Measurements from ENCODE around the gene ADCY2. TPM values are rescaled to one million over a fixed set of nuclear protein-coding genes. Genes with fewer than 3 reads are reported as not detected.

ADCY2 gene
- total RNA-seq, 1 experiment from 2014 or later = not detected

GRCh38 chr5:7825630-7826029 is 429.7 kb downstream of the ADCY2 start:
- H3K36me3 ChIP-seq (ENCODE audit: control insufficient read depth, insufficient read depth, low read length) = no peaks in the 10 kb centered on the region
- no peak overlapping the region for H3K4me3 ChIP-seq (ENCODE audit: low read depth, low read length)
- CTCF ChIA-PET = no interaction called here
- H3K27me3 ChIP-seq (replicated peaks; ENCODE audit: control insufficient read depth, insufficient read depth, low read length) = no peaks in the 10 kb centered on the region; the same call in 1 of the 2 replicates
- H3K36me3 Mint-ChIP-seq (ENCODE audit: insufficient read depth, unreplicated experiment) = no peaks in the 10 kb centered on the region
- H3K9me3 ChIP-seq = no peaks in the 10 kb centered on the region
- DNase-seq = no peak
- no peaks in the 10 kb centered on the region for H3K4me1 ChIP-seq
- peaks cover 30% of the 10 kb centered on the region for H3K27me3 Mint-ChIP-seq (ENCODE audit: insufficient read depth, unreplicated experiment)
- POLR2A ChIA-PET = no interaction called here
- H3K9me3 Mint-ChIP-seq (ENCODE audit: unreplicated experiment) = no peaks in the 10 kb centered on the region
- TF ChIP-seq CTCF (IDR thresholded peaks at IDR 0.05; ENCODE audit: insufficient read depth in 1 of 2, low read depth in 1 of 2, low read length in 1 of 2, severe bottlenecking in 1 of 2, unreplicated experiment in 1 of 2) = no peak
- H3K27ac Mint-ChIP-seq (ENCODE audit: unreplicated experiment) = no peak overlapping the region
- intact Hi-C loops (cut with micrococcal nuclease; ENCODE audit: unreplicated experiment) = no loop called here
- no TSS peak for BruUV-seq (replicated peaks)
- H3K4me1 Mint-ChIP-seq (ENCODE audit: low read depth, unreplicated experiment) = no peaks in the 10 kb centered on the region
- no peak overlapping the region for H3K4me3 Mint-ChIP-seq (ENCODE audit: unreplicated experiment)

DNA sequence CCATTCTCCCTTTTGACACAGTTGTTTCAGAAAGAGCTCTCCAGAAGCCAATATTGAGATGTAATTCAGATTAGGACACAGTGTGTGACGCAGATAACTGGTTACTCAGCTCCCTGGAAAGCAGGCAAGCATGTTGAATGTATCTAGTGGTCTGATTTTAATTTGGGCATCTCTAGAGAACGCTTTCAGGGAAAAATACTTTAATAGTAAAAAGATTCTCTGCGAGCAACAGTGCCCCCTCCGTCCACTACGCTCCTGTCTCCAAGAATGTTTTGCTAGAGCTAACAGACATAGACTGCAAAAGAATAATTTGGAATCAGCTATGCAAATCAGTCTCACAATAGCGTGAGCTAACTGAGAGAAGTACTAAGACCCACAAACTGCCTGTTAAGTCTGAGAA is 431.7 kb downstream of the ADCY2 start:
- Histone ChIP-seq H3K9me3 (no peaks in the 10 kb centered on the region), H3K4me1 (no peaks in the 10 kb centered on the region), H3K36me3 (ENCODE audit: control insufficient read depth, insufficient read depth, low read length) (no peaks in the 10 kb centered on the region), H3K27me3 (replicated peaks; ENCODE audit: control insufficient read depth, insufficient read depth, low read length) (no peaks in the 10 kb centered on the region; the same call in 1 of the 2 replicates), H3K4me3 (ENCODE audit: low read depth, low read length) (no peak overlapping the region)
- peak in 1 of 2 experiments; percentile 1 for TF ChIP-seq CTCF (IDR thresholded peaks at IDR 0.05; ENCODE audit: insufficient read depth in 1 of 2, low read depth in 1 of 2, low read length in 1 of 2, severe bottlenecking in 1 of 2, unreplicated experiment in 1 of 2)
- DNase-seq = no peak
- Mint-ChIP-seq H3K27ac (ENCODE audit: unreplicated experiment) (no peak overlapping the region), H3K4me3 (ENCODE audit: unreplicated experiment) (no peak overlapping the region), H3K4me1 (ENCODE audit: low read depth, unreplicated experiment) (no peaks in the 10 kb centered on the region), H3K36me3 (ENCODE audit: insufficient read depth, unreplicated experiment) (no peaks in the 10 kb centered on the region), H3K9me3 (ENCODE audit: unreplicated experiment) (no peaks in the 10 kb centered on the region), H3K27me3 (ENCODE audit: insufficient read depth, unreplicated experiment) (peaks cover 27% of the 10 kb centered on the region)
- no TSS peak for BruUV-seq (replicated peaks)
- intact Hi-C loops (cut with micrococcal nuclease; ENCODE audit: unreplicated experiment) = no loop called here
- POLR2A ChIA-PET = no interaction called here
- CTCF ChIA-PET = no interaction called here

- ChIA-PET CTCF (no interaction called here), POLR2A (no interaction called here)
- H3K4me1 ChIP-seq = no peaks in the 10 kb centered on the region
- BruUV-seq (replicated peaks) = no TSS peak
- intact Hi-C loops (cut with micrococcal nuclease; ENCODE audit: unreplicated experiment) = no loop called here
- no peaks in the 10 kb centered on the region; the same call in 1 of the 2 replicates for H3K27me3 ChIP-seq (replicated peaks; ENCODE audit: control insufficient read depth, insufficient read depth, low read length)
- Mint-ChIP-seq H3K27ac (ENCODE audit: unreplicated experiment) (no peak overlapping the region), H3K4me3 (ENCODE audit: unreplicated experiment) (no peak overlapping the region), H3K27me3 (ENCODE audit: insufficient read depth, unreplicated experiment) (peaks cover 21% of the 10 kb centered on the region), H3K4me1 (ENCODE audit: low read depth, unreplicated experiment) (no peaks in the 10 kb centered on the region), H3K36me3 (ENCODE audit: insufficient read depth, unreplicated experiment) (no peaks in the 10 kb centered on the region), H3K9me3 (ENCODE audit: unreplicated experiment) (no peaks in the 10 kb centered on the region)
- no peaks in the 10 kb centered on the region for H3K9me3 ChIP-seq
- DNase-seq = no peak
- no peak for TF ChIP-seq CTCF (IDR thresholded peaks at IDR 0.05; ENCODE audit: insufficient read depth in 1 of 2, low read depth in 1 of 2, low read length in 1 of 2, severe bottlenecking in 1 of 2, unreplicated experiment in 1 of 2)
- H3K4me3 ChIP-seq (ENCODE audit: low read depth, low read length) = no peak overlapping the region
- H3K36me3 ChIP-seq (ENCODE audit: control insufficient read depth, insufficient read depth, low read length) = no peaks in the 10 kb centered on the region
Observed at GRCh38 chr5:7828269-7828668, 432.3 kb downstream of the ADCY2 start.

All from Caco-2 (cell line).